ENCODE results near the gene KCNH6. TPM values are rescaled to one million over a fixed set of nuclear protein-coding genes. Genes with fewer than 3 reads are reported as not detected.

KCNH6 gene
- polyA plus RNA-seq, 3 donors: not detected

DNA sequence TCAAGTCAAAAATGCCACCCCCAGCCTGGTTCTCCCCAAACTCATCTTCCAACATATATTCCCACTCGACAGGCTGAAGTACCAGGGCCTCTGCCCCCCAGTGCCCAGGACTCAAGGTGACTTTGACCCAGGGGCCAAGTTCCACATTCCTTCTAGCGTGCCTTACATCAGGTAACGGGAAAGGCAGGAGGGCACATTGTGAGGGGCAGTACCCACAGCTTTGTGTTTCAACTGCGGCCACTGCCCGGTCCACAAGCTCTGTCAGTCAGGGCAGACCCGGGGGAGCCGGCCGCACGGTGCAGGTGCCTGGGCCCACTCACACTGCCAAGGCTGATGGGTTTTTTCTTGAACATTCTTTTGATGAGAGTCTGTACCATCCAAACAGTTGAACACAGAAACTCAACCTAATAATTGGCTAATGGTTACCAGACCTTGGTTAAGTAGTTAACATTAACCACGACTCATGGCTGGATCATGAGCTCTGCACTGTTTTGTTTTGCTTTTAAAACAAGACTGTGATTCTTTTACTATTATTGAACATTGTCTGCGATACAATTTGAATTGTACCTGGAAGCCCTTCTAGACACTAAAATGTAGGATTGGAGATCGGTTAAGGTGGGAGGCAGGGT lies 28.7 kb upstream of the KCNH6 start:
- DNase-seq: no peak
- peaks cover 7% of the 10 kb centered on the region for H3K4me1 Mint-ChIP-seq
- no peaks in the 10 kb centered on the region for H3K9me3 Mint-ChIP-seq
- TF ChIP-seq CTCF (IDR thresholded peaks at IDR 0.05): no peak
- no peaks in the 10 kb centered on the region for H3K36me3 Mint-ChIP-seq
- H3K36me3 ChIP-seq (replicated peaks in 1 of 2; ENCODE audit: control insufficient read depth in 1 of 2, insufficient read depth in 2 of 2, low read length in 2 of 2): no peaks in the 10 kb centered on the region
- H3K4me2 ChIP-seq (replicated peaks; ENCODE audit: extremely low read depth, low read length, poor library complexity, severe bottlenecking): no peak overlapping the region
- H3K79me2 ChIP-seq (ENCODE audit: insufficient read depth, low read length): no peaks in the 10 kb centered on the region
- no peak overlapping the region for H3K4me3 ChIP-seq (replicated peaks in 1 of 3; ENCODE audit: low read depth in 2 of 3, low read length in 3 of 3)
- H3K9me3 ChIP-seq (replicated peaks in 1 of 2; ENCODE audit: control insufficient read depth in 1 of 2, insufficient read depth in 1 of 2, low read length in 2 of 2): no peaks in the 10 kb centered on the region
- no peak overlapping the region for H3K27ac Mint-ChIP-seq
- no peaks in the 10 kb centered on the region for H3K27me3 ChIP-seq (ENCODE audit: control insufficient read depth in 2 of 2, insufficient read depth in 2 of 2, low read length in 2 of 2)
- no peaks in the 10 kb centered on the region for H3K4me1 ChIP-seq (ENCODE audit: control insufficient read depth in 1 of 2, insufficient read depth in 2 of 2, low read length in 2 of 2)
- H4K20me1 ChIP-seq (ENCODE audit: insufficient read depth, low read length): no peaks in the 10 kb centered on the region
- no peak overlapping the region for H2AFZ ChIP-seq (ENCODE audit: insufficient read depth, low read depth, low read length, poor library complexity, severe bottlenecking)
- no peak overlapping the region for H3K27ac ChIP-seq (ENCODE audit: low read depth in 1 of 2, low read length in 2 of 2)
- 92% methylated on average over 5 of the region's 12 CpGs for WGBS (ENCODE audit: insufficient coverage)
- H3K9ac ChIP-seq (ENCODE audit: insufficient read depth, low read length, poor library complexity, severe bottlenecking): no peak overlapping the region
- peaks cover 0 to 10% (median 6%) of the 10 kb centered on the region in 3 donors for H3K27me3 Mint-ChIP-seq (ENCODE audit: low read depth in 3 of 3)
- H3K4me3 Mint-ChIP-seq: no peak overlapping the region
- intact Hi-C loops (cut with micrococcal nuclease): no loop called here

DNA sequence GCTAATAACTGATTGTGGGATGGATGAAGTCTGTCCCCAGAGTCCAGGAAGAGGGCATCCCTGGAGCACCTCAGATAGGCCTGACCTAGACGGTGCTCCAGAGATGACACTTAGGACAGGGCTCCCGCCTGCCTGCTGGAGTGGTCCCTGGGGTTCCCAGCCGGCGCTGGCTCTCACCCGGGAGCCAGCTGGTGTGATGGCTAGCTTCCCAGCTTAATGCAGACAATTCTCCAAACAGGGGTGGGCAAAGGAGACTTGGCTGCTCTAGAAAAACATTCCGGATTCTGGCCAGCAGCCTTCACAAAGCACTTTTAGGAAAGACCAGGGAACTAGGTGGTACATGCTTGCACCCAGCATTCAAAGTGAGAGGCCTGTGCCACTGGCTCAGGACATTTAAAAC lies 27.7 kb upstream of the KCNH6 start:
- Histone ChIP-seq H3K79me2 (ENCODE audit: insufficient read depth, low read length) (no peaks in the 10 kb centered on the region), H3K36me3 (replicated peaks in 1 of 2; ENCODE audit: control insufficient read depth in 1 of 2, insufficient read depth in 2 of 2, low read length in 2 of 2) (no peaks in the 10 kb centered on the region), H3K4me1 (ENCODE audit: control insufficient read depth in 1 of 2, insufficient read depth in 2 of 2, low read length in 2 of 2) (no peaks in the 10 kb centered on the region), H2AFZ (ENCODE audit: insufficient read depth, low read depth, low read length, poor library complexity, severe bottlenecking) (no peak overlapping the region), H3K4me2 (replicated peaks; ENCODE audit: extremely low read depth, low read length, poor library complexity, severe bottlenecking) (no peak overlapping the region), H3K9ac (ENCODE audit: insufficient read depth, low read length, poor library complexity, severe bottlenecking) (no peak overlapping the region), H3K4me3 (replicated peaks in 1 of 3; ENCODE audit: low read depth in 2 of 3, low read length in 3 of 3) (no peak overlapping the region), H4K20me1 (ENCODE audit: insufficient read depth, low read length) (no peaks in the 10 kb centered on the region), H3K27me3 (ENCODE audit: control insufficient read depth in 2 of 2, insufficient read depth in 2 of 2, low read length in 2 of 2) (no peaks in the 10 kb centered on the region), H3K9me3 (replicated peaks in 1 of 2; ENCODE audit: control insufficient read depth in 1 of 2, insufficient read depth in 1 of 2, low read length in 2 of 2) (no peaks in the 10 kb centered on the region), H3K27ac (ENCODE audit: low read depth in 1 of 2, low read length in 2 of 2) (no peak overlapping the region)
- intact Hi-C loops (cut with micrococcal nuclease): no loop called here
- no peak for DNase-seq
- no peak for TF ChIP-seq CTCF (IDR thresholded peaks at IDR 0.05)
- 94% methylated on average over 6 of the region's 6 CpGs for WGBS (ENCODE audit: insufficient coverage)
- H3K27ac Mint-ChIP-seq: no peak overlapping the region
- H3K27me3 Mint-ChIP-seq (ENCODE audit: low read depth in 3 of 3): peaks cover under 1 to 13% (median 6%) of the 10 kb centered on the region in 3 donors
- H3K9me3 Mint-ChIP-seq: no peaks in the 10 kb centered on the region
- H3K36me3 Mint-ChIP-seq: no peaks in the 10 kb centered on the region
- H3K4me1 Mint-ChIP-seq: peaks cover 12% of the 10 kb centered on the region
- H3K4me3 Mint-ChIP-seq: no peak overlapping the region

Measured in CD14-positive monocyte (primary cell).